ENCODE measurements around the gene RAD51B.
A peak's percentile ranks its signal among the peaks of the same experiment; 100 is the strongest.

The RAD51B gene

GRCh38 chr14:67900231-67900630 lies 80.7 kb downstream of the RAD51B start:
- no peak for DNase-seq (ENCODE audit: low spot score)

GRCh38 chr14:67908052-67908754 lies 88.6 kb downstream of the RAD51B start:
- DNase-seq (ENCODE audit: low spot score): no peak

- DNase-seq (ENCODE audit: low spot score): no peak
Measured at GRCh38 chr14:67911562-67911961, 92.0 kb downstream of the RAD51B start.

GRCh38 chr14:67916430-67916829 lies 96.9 kb downstream of the RAD51B start:
- DNase-seq (ENCODE audit: low spot score): no peak

GRCh38 chr14:67917006-67917405 lies 97.4 kb downstream of the RAD51B start:
- no peak for DNase-seq (ENCODE audit: low spot score)

GRCh38 chr14:67918838-67919237 lies 99.3 kb downstream of the RAD51B start:
- no peak for DNase-seq (ENCODE audit: low spot score)

GRCh38 chr14:67919259-67920032 lies 99.9 kb downstream of the RAD51B start:
- DNase-seq (ENCODE audit: low spot score): no peak

- no peak for DNase-seq (ENCODE audit: low spot score)
Measured at GRCh38 chr14:67926821-67927220, 107.2 kb downstream of the RAD51B start.

GRCh38 chr14:67927244-67927643 lies 107.7 kb downstream of the RAD51B start:
- no peak for DNase-seq (ENCODE audit: low spot score)

- no peak for DNase-seq (ENCODE audit: low spot score)
Measured at GRCh38 chr14:67928375-67928774, 108.8 kb downstream of the RAD51B start.

- no peak for DNase-seq (ENCODE audit: low spot score)
Measured at GRCh38 chr14:67932708-67933246, 113.2 kb downstream of the RAD51B start.

GRCh38 chr14:67933266-67933665 lies 113.7 kb downstream of the RAD51B start:
- DNase-seq (ENCODE audit: low spot score): no peak

GRCh38 chr14:67934087-67934486 lies 114.5 kb downstream of the RAD51B start:
- DNase-seq (ENCODE audit: low spot score): no peak

- no peak for DNase-seq (ENCODE audit: low spot score)
Measured at GRCh38 chr14:67934862-67935261, 115.3 kb downstream of the RAD51B start.

GRCh38 chr14:67935371-67935770 lies 115.8 kb downstream of the RAD51B start:
- DNase-seq (ENCODE audit: low spot score): no peak

GRCh38 chr14:67938071-67938470 lies 118.5 kb downstream of the RAD51B start:
- no peak for DNase-seq (ENCODE audit: low spot score)

GRCh38 chr14:67940486-67941455 lies 121.2 kb downstream of the RAD51B start:
- DNase-seq (ENCODE audit: low spot score): no peak

- DNase-seq (ENCODE audit: low spot score): peak; percentile 70
Measured at GRCh38 chr14:67941456-67942018, 122.0 kb downstream of the RAD51B start.

- no peak for DNase-seq (ENCODE audit: low spot score)
Measured at GRCh38 chr14:67942080-67942710, 122.6 kb downstream of the RAD51B start.

- DNase-seq (ENCODE audit: low spot score): peak; percentile 67
Measured at GRCh38 chr14:67943947-67944346, 124.4 kb downstream of the RAD51B start.

GRCh38 chr14:67944605-67945004 lies 125.0 kb downstream of the RAD51B start:
- DNase-seq (ENCODE audit: low spot score): no peak
